OCI-LY7 (cell line): ENCODE results near the gene FAM117A.

Experiments
- EZH2phosphoT487 ChIP-seq: fragments of 200-600 bp; sonication (generic); IDR thresholded peaks from 2 replicates; pipeline ENCODE4 v1.6.1; 2018; ENCODE audit warnings: low read depth, borderline replicate concordance, mild to moderate bottlenecking, mixed run types, antibody characterized with exemption, low read length, moderate library complexity, mixed read lengths
- TF ChIP-seq, protein P1 (sequence below): fragments of 200-600 bp; sonication (generic); conservative IDR thresholded peaks from 2 replicates; pipeline ENCODE4 v1.5.1; 2014; ENCODE audit warnings: mild to moderate bottlenecking, antibody characterized with exemption, low read length, moderate library complexity, mixed read lengths

DNA sequence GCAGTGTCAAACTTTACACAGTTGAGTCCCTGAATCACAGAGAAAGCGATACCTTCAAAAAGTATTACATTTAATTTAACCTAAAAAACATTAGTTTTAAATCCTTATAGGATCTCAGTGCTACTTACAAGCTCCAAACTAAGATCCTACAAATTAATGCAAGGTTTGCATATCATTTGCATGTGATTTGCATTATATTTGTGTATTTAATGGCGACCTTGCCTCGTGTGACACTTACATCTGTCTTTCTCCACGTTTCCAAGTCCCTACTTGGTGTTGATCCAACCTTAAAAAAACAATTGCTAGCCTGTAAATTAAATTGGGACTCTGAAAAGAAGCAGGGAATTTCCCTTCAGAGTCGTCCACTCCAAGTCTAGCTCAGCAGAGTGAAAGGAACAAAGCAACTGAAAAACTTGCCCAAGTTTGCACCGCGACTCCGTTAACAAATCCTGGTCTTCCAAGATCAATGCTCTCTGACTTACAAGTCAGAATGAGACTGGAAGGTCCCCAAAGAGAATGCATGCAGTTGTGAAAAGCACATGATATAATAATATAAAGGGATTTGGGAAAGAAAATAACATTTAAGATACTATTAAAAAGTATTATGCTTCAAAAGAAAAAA is 739 bp upstream of the FAM117A start:
- TF ChIP-seq, protein P1, sequence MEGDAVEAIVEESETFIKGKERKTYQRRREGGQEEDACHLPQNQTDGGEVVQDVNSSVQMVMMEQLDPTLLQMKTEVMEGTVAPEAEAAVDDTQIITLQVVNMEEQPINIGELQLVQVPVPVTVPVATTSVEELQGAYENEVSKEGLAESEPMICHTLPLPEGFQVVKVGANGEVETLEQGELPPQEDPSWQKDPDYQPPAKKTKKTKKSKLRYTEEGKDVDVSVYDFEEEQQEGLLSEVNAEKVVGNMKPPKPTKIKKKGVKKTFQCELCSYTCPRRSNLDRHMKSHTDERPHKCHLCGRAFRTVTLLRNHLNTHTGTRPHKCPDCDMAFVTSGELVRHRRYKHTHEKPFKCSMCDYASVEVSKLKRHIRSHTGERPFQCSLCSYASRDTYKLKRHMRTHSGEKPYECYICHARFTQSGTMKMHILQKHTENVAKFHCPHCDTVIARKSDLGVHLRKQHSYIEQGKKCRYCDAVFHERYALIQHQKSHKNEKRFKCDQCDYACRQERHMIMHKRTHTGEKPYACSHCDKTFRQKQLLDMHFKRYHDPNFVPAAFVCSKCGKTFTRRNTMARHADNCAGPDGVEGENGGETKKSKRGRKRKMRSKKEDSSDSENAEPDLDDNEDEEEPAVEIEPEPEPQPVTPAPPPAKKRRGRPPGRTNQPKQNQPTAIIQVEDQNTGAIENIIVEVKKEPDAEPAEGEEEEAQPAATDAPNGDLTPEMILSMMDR, result no peak
- no peak for TF ChIP-seq EZH2phosphoT487
